ENCODE measurements around the gene KCNJ3. TPM values are rescaled to one million over a fixed set of nuclear protein-coding genes. Genes with fewer than 3 reads are reported as not detected.

Gene KCNJ3
- total and polyA plus RNA-seq, 2 donors (not counting 1 experiment from before 2014, with no cell fraction given): 0.01 TPM; not detected in 1

DNA sequence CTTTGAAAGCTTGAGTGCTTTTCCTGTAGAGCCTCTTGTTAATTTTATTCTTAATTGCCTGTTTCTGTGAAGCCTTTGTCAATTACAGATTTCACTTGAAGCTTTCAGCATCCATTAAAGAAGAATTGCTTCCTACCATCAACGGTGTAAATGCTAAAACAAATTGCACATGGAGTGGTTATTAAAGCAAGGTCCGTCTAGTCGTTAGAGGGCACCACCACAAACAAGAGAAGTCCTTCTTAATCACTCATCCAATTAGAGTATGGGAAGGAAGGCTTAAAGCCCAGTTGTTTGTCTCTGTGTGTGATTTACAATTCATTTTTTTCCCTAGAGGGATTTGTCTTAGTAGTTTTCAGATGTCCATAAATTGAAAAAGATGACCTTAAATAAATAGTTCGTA lies 1.6 kb downstream of the KCNJ3 start:
- Histone ChIP-seq H3K4me1 (ENCODE audit: control insufficient read depth in 2 of 2, insufficient read depth in 2 of 2, low read length in 2 of 2) (no peaks in the 10 kb centered on the region), H3K9me3 (ENCODE audit: control extremely low read depth in 1 of 3, control insufficient read depth in 2 of 3, insufficient read depth in 1 of 3, low read length in 2 of 3) (peaks cover 0 to 20% (median 0%) of the 10 kb centered on the region in 3 donors), H2AFZ (ENCODE audit: insufficient read depth, low read depth, low read length, poor library complexity, severe bottlenecking) (no peak overlapping the region), H3K79me2 (ENCODE audit: control insufficient read depth, insufficient read depth, low read length) (no peaks in the 10 kb centered on the region), H3K36me3 (replicated peaks in 1 of 2; ENCODE audit: control extremely low read depth in 1 of 2, control insufficient read depth in 1 of 2, extremely low read depth in 1 of 2, insufficient read depth in 2 of 2, low read length in 1 of 2) (no peaks in the 10 kb centered on the region), H4K20me1 (ENCODE audit: control insufficient read depth, insufficient read depth, low read length, poor library complexity, severe bottlenecking) (no peaks in the 10 kb centered on the region), H3K4me3 (ENCODE audit: control extremely low read depth in 1 of 5, extremely low read depth in 1 of 5, insufficient read depth in 1 of 5, low read depth in 2 of 5, low read length in 4 of 5) (no peak overlapping the region), H3K27ac (ENCODE audit: low read length in 2 of 2) (no peak overlapping the region), H3K9ac (ENCODE audit: low read length) (no peak overlapping the region), H3K27me3 (replicated peaks in 1 of 4; ENCODE audit: control extremely low read depth in 1 of 4, control insufficient read depth in 3 of 4, insufficient read depth in 4 of 4, low read length in 3 of 4) (peaks cover 0 to 16% (median 5%) of the 10 kb centered on the region in 4 experiments), H3K4me2 (replicated peaks; ENCODE audit: low read depth, low read length, poor library complexity, severe bottlenecking) (no peak overlapping the region)
- no peak overlapping the region for H3K4me3 Mint-ChIP-seq
- ATAC-seq (ENCODE audit: low read depth): no peak
- no peaks in the 10 kb centered on the region for H3K9me3 Mint-ChIP-seq (ENCODE audit: insufficient read depth)
- no peak overlapping the region for H3K27ac Mint-ChIP-seq
- no peak for DNase-seq
- TF ChIP-seq, protein P1, sequence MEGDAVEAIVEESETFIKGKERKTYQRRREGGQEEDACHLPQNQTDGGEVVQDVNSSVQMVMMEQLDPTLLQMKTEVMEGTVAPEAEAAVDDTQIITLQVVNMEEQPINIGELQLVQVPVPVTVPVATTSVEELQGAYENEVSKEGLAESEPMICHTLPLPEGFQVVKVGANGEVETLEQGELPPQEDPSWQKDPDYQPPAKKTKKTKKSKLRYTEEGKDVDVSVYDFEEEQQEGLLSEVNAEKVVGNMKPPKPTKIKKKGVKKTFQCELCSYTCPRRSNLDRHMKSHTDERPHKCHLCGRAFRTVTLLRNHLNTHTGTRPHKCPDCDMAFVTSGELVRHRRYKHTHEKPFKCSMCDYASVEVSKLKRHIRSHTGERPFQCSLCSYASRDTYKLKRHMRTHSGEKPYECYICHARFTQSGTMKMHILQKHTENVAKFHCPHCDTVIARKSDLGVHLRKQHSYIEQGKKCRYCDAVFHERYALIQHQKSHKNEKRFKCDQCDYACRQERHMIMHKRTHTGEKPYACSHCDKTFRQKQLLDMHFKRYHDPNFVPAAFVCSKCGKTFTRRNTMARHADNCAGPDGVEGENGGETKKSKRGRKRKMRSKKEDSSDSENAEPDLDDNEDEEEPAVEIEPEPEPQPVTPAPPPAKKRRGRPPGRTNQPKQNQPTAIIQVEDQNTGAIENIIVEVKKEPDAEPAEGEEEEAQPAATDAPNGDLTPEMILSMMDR (IDR thresholded peaks at IDR 0.05): no peak
- peaks cover 29% of the 10 kb centered on the region for H3K27me3 Mint-ChIP-seq
- ChIA-PET CTCF (no interaction called here), POLR2A (no interaction called here)
- H3K4me1 Mint-ChIP-seq: peaks cover 3% of the 10 kb centered on the region
- no CpG with 5 or more reads among the region's 4 CpGs for WGBS (ENCODE audit: insufficient coverage)
- intact Hi-C loops (cut with micrococcal nuclease): no loop called here

- no peak overlapping the region for H3K27ac ChIP-seq (ENCODE audit: low read length in 2 of 2)
- H2AFZ ChIP-seq (ENCODE audit: insufficient read depth, low read depth, low read length, poor library complexity, severe bottlenecking): no peak overlapping the region
- H3K4me2 ChIP-seq (replicated peaks; ENCODE audit: low read depth, low read length, poor library complexity, severe bottlenecking): no peak overlapping the region
- Mint-ChIP-seq H3K9me3 (ENCODE audit: insufficient read depth) (no peaks in the 10 kb centered on the region), H3K27me3 (peaks cover 3% of the 10 kb centered on the region), H3K4me1 (no peaks in the 10 kb centered on the region), H3K4me3 (no peak overlapping the region), H3K27ac (no peak overlapping the region)
- TF ChIP-seq, protein P1 (IDR thresholded peaks at IDR 0.05): no peak
- TF ChIP-seq EZH2 (IDR thresholded peaks at IDR 0.05; ENCODE audit: borderline replicate concordance, insufficient read depth, low read depth, low read length, poor library complexity, severe bottlenecking): no peak
- H3K36me3 ChIP-seq (replicated peaks in 1 of 2; ENCODE audit: control extremely low read depth in 1 of 2, control insufficient read depth in 1 of 2, extremely low read depth in 1 of 2, insufficient read depth in 2 of 2, low read length in 1 of 2): no peaks in the 10 kb centered on the region
- H3K9me3 ChIP-seq (ENCODE audit: control extremely low read depth in 1 of 3, control insufficient read depth in 2 of 3, insufficient read depth in 1 of 3, low read length in 2 of 3): no peaks in the 10 kb centered on the region
- no peaks in the 10 kb centered on the region for H3K27me3 ChIP-seq (replicated peaks in 1 of 4; ENCODE audit: control extremely low read depth in 1 of 4, control insufficient read depth in 3 of 4, insufficient read depth in 4 of 4, low read length in 3 of 4)
- DNase-seq: no peak
- 84% methylated on average over 4 of the region's 4 CpGs for WGBS (ENCODE audit: insufficient coverage)
- ChIA-PET POLR2A (no interaction called here), CTCF (no interaction called here)
- no peak overlapping the region for H3K9ac ChIP-seq (ENCODE audit: low read length)
- no peaks in the 10 kb centered on the region for H3K79me2 ChIP-seq (ENCODE audit: control insufficient read depth, insufficient read depth, low read length)
- H3K4me1 ChIP-seq (ENCODE audit: control insufficient read depth in 2 of 2, insufficient read depth in 2 of 2, low read length in 2 of 2): no peaks in the 10 kb centered on the region
- H4K20me1 ChIP-seq (ENCODE audit: control insufficient read depth, insufficient read depth, low read length, poor library complexity, severe bottlenecking): no peaks in the 10 kb centered on the region
- no peak for ATAC-seq (ENCODE audit: low read depth)
- intact Hi-C loops (cut with micrococcal nuclease): no loop called here
- H3K4me3 ChIP-seq (ENCODE audit: control extremely low read depth in 1 of 5, extremely low read depth in 1 of 5, insufficient read depth in 1 of 5, low read depth in 2 of 5, low read length in 4 of 5): no peak overlapping the region
Observed at GRCh38 chr2:154704991-154705390, 6.5 kb downstream of the KCNJ3 start.

All from B cell (primary cell).